ENCODE measurements around the gene MMP23B.

DNA sequence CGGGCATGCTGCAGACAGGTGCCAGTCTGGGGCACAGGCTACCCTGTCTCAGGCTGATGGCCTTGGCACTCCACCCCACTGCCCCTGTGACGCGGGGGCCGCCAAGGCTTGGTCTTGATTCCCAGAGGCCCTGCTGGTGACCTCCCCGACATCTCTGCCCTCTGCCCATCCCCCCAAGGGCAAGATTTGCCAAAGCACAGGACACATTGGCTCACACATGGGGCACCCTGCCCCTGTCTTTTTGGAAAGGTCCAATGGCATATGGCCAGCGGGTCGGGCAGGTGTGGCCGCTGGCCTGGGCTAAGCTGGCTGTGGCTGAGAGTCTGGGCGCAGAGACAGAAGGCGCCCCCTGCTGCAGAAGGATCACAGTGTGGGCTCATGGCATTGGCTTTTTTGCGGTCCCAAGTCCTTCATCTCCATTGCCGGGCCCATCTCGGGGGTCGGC is 12.0 kb upstream of the MMP23B start:
- TF ChIP-seq POLR2A (IDR thresholded peaks at IDR 0.05; ENCODE audit: low read length) = no peak
- no peak for TF ChIP-seq GATA1 (IDR thresholded peaks at IDR 0.05; ENCODE audit: low read depth, low read length)

Data from erythroblast (primary cell).